Left forelimb (tissue), 1 donor: Measurements from ENCODE around the gene TMC8.

Source experiments
- DNase-seq: peaks from one replicate; pipeline ENCODE4 v3.0.0-alpha.2; 2018; ENCODE audit warnings: low spot score

The TMC8 gene

GRCh38 chr17:78124081-78124835 is 6.3 kb upstream of the TMC8 start:
- DNase-seq, result no peak

- DNase-seq, result no peak
Observed at GRCh38 chr17:78124836-78125137, 5.8 kb upstream of the TMC8 start.

- DNase-seq, result no peak
Observed at GRCh38 chr17:78125138-78125913, 5.2 kb upstream of the TMC8 start.

- no peak for DNase-seq
Observed at GRCh38 chr17:78125976-78126894, 4.3 kb upstream of the TMC8 start.

GRCh38 chr17:78126895-78127238 is 3.7 kb upstream of the TMC8 start:
- DNase-seq, result no peak

GRCh38 chr17:78127239-78127887 is 3.2 kb upstream of the TMC8 start:
- no peak for DNase-seq

GRCh38 chr17:78127888-78128550 is 2.6 kb upstream of the TMC8 start:
- DNase-seq, result no peak

GRCh38 chr17:78128551-78129350 is 1.8 kb upstream of the TMC8 start, which contains the start of gene TMC6:
TSS of gene TMC6 (minus strand) at chr17:78128755. CDS start at chr17:78126832, 1,923 bp downstream.
- no peak for DNase-seq

- no peak for DNase-seq
Observed at GRCh38 chr17:78129351-78130089, 1.1 kb upstream of the TMC8 start.

GRCh38 chr17:78130090-78130436 is 508 bp upstream of the TMC8 start:
- no peak for DNase-seq

GRCh38 chr17:78131172-78132083 is 857 bp downstream of the TMC8 start:
- DNase-seq, result no peak

GRCh38 chr17:78132084-78132676 is 1.6 kb downstream of the TMC8 start:
- no peak for DNase-seq

- DNase-seq, result no peak
Observed at GRCh38 chr17:78132767-78133178, 2.2 kb downstream of the TMC8 start.

- DNase-seq, result no peak
Observed at GRCh38 chr17:78133179-78133951, 2.8 kb downstream of the TMC8 start.

- no peak for DNase-seq
Observed at GRCh38 chr17:78133971-78134898, 3.7 kb downstream of the TMC8 start.

GRCh38 chr17:78134899-78135385 is 4.4 kb downstream of the TMC8 start:
- DNase-seq, result no peak
